Endothelial cell of umbilical vein (primary cell): Measurements from ENCODE around the gene FAM13C. TPM values are rescaled to one million over a fixed set of nuclear protein-coding genes. Genes with fewer than 3 reads are reported as not detected.

Source experiments
- BruUV-seq: library from RNA; stranded (reverse); fragments of 400-500 nt; replicated peaks from 2 replicates; lab custom pipeline; 2021; lab: Mats Ljungman, UMichigan
- CTCF ChIA-PET: fragments of 300-600, 350-600 bp; sonication (Branson Sonifier 250); formaldehyde crosslinking; loops from one replicate; lab custom pipeline; 2021; ENCODE audit warnings: antibody characterized with exemption, inconsistent platforms; lab: Charles Lee
- POLR2A ChIA-PET: fragments of 300-600, 350-600 bp; sonication (Branson Sonifier 250); formaldehyde crosslinking; loops from one replicate; lab custom pipeline; 2021; ENCODE audit warnings: antibody characterized with exemption, inconsistent platforms; lab: Charles Lee
- DNase-seq: peaks from one replicate; pipeline ENCODE4 v3.0.0-alpha.2; 2011; ENCODE audit warnings: low read depth, low spot score
- FAIRE-seq: peaks from 2 replicates; lab custom pipeline; 2011; peaks lifted over from hg19 to GRCh38; lab: Jason Lieb, UNC
- H2AFZ ChIP-seq: 2 replicates; pipeline ENCODE4 v1.6.0; 2012; ENCODE audit warnings: low read depth, low read length, control low read depth, inconsistent platforms
- H3K27ac ChIP-seq: 2 replicates; pipeline ENCODE4 v1.5.1; 2011; ENCODE audit warnings: low read depth, mild to moderate bottlenecking, control low read depth, low read length, moderate library complexity; ENCODE audit not compliant: insufficient read depth
- H3K27me3 ChIP-seq, 2 experiments: 2 replicates each; pipeline versions ENCODE4 v1.6.0 to v1.6.1; 2011; ENCODE audit warnings: low read length in 2 of 2, mixed read lengths in 1 of 2; ENCODE audit not compliant: control insufficient read depth in 2 of 2, insufficient read depth in 2 of 2
- H3K36me3 ChIP-seq, 2 experiments: 2 replicates in 1 of 2; 3 replicates in 1 of 2; pipeline ENCODE4 v1.5.1; 2011; ENCODE audit warnings: low read length in 2 of 2, mild to moderate bottlenecking in 1 of 2, moderate library complexity in 1 of 2; ENCODE audit not compliant: control insufficient read depth in 2 of 2, insufficient read depth in 2 of 2; ENCODE audit errors: extremely low read depth in 1 of 2
- H3K4me1 ChIP-seq: 3 replicates; pipeline ENCODE4 v1.5.1; 2011; ENCODE audit warnings: mild to moderate bottlenecking, low read length; ENCODE audit not compliant: control insufficient read depth, insufficient read depth; ENCODE audit errors: extremely low read depth
- H3K4me2 ChIP-seq: 2 replicates; pipeline ENCODE4 v1.6.1; 2011; ENCODE audit warnings: low read length, control low read depth, mixed read lengths; ENCODE audit not compliant: insufficient read depth
- H3K4me3 ChIP-seq, 3 experiments: fragments of 200-600 bp in 1 of 3; sonication (generic), shearing (Covaris generic) in 1 of 3; replicated peaks in 1 of 3; 2 replicates each; pipeline ENCODE4 v1.5.1; 2011 to 2016; ENCODE audit warnings: control low read depth in 3 of 3, low read length in 3 of 3, mild to moderate bottlenecking in 2 of 3, inconsistent platforms in 1 of 3, low read depth in 1 of 3, moderate library complexity in 1 of 3; ENCODE audit not compliant: insufficient read depth in 1 of 3
- H3K79me2 ChIP-seq: 2 replicates; pipeline ENCODE4 v1.6.0; 2012; ENCODE audit warnings: low read length, inconsistent platforms; ENCODE audit not compliant: control insufficient read depth, insufficient read depth
- H3K9ac ChIP-seq: replicated peaks from 2 replicates; pipeline ENCODE3; 2011; ENCODE audit warnings: low read length, control low read depth; ENCODE audit not compliant: insufficient read depth; ENCODE audit errors: extremely low read depth
- H3K9me1 ChIP-seq: replicated peaks from 3 replicates; pipeline ENCODE4 v1.6.0; 2011; ENCODE audit warnings: mild to moderate bottlenecking, low read length; ENCODE audit not compliant: control insufficient read depth, insufficient read depth; ENCODE audit errors: extremely low read depth
- H3K9me3 ChIP-seq: replicated peaks from 2 replicates; pipeline ENCODE4 v1.5.1; 2012; ENCODE audit warnings: low read length, inconsistent platforms; ENCODE audit not compliant: control insufficient read depth, insufficient read depth
- H4K20me1 ChIP-seq: replicated peaks from 2 replicates; pipeline ENCODE3; 2011; ENCODE audit warnings: mild to moderate bottlenecking, low read length; ENCODE audit not compliant: control insufficient read depth, insufficient read depth; ENCODE audit errors: extremely low read depth
- CTCF ChIP-seq, 2 donors: IDR thresholded peaks; 1 replicate in 1 of 2; 2 replicates in 1 of 2; pipeline ENCODE4 v1.5.1; 2011; ENCODE audit warnings: low read length in 2 of 2, mild to moderate bottlenecking in 2 of 2, moderate library complexity in 2 of 2, control low read depth in 1 of 2, inconsistent platforms in 1 of 2, low read depth in 1 of 2; ENCODE audit not compliant: insufficient read depth in 1 of 2; ENCODE audit errors: extremely low read depth in 1 of 2
- EZH2 ChIP-seq: IDR thresholded peaks from 2 replicates; pipeline ENCODE4 v1.6.1; 2012; ENCODE audit warnings: borderline replicate concordance, low read depth, mild to moderate bottlenecking, moderate library complexity, low read length, inconsistent platforms; ENCODE audit not compliant: severe bottlenecking
- FOS ChIP-seq: IDR thresholded peaks from 2 replicates; pipeline ENCODE4 v1.6.1; 2011; ENCODE audit warnings: mild to moderate bottlenecking, low read length, moderate library complexity, borderline replicate concordance; ENCODE audit not compliant: insufficient read depth
- GATA2 ChIP-seq: IDR thresholded peaks from 2 replicates; pipeline ENCODE4 v1.7.0; 2011; ENCODE audit warnings: low read depth, mild to moderate bottlenecking, moderate library complexity, mixed read lengths, low read length; ENCODE audit not compliant: insufficient read length, insufficient read depth
- JUN ChIP-seq: IDR thresholded peaks from 2 replicates; pipeline ENCODE4 v1.6.1; 2011; ENCODE audit warnings: borderline replicate concordance, low read depth; ENCODE audit not compliant: insufficient read length, insufficient read depth
- MAX ChIP-seq: IDR thresholded peaks from 2 replicates; pipeline ENCODE4 v1.6.1; 2011; ENCODE audit not compliant: insufficient read depth, insufficient read length
- MYC ChIP-seq: IDR thresholded peaks from one replicate; pipeline ENCODE4 v1.6.1; 2011; ENCODE audit warnings: mild to moderate bottlenecking, low read depth, low read length
- POLR2A ChIP-seq: IDR thresholded peaks from 2 replicates; pipeline ENCODE4 v1.6.1; 2012; ENCODE audit warnings: low read depth, mild to moderate bottlenecking, control low read depth, low read length
- POLR2AphosphoS5 ChIP-seq: IDR thresholded peaks from 2 replicates; pipeline ENCODE4 v1.6.1; 2012; ENCODE audit warnings: low read depth, mild to moderate bottlenecking, control low read depth, low read length, moderate library complexity; ENCODE audit not compliant: insufficient read depth
- dilution Hi-C: fragments of 300-500 bp; cut with MboI; formaldehyde crosslinking; loops from one replicate; pipeline ENCODE4 v1.15.0; 2019; ENCODE audit warnings: low sequenced_read_pairs; ENCODE audit not compliant: extremely low pct_ligation_motif_present
- intact Hi-C: fragments of 100-400 bp; cut with micrococcal nuclease; formaldehyde crosslinking; loops from one replicate; pipeline ENCODE4 v1.10.0; 2022
- polyA plus RNA-seq, 4 experiments: library from polyadenylated mRNA; depleted of rRNA in 3 of 4; stranded (reverse) in 3 of 4; unstranded in 1 of 4; fragments of >200 nt; gene quantifications; 2 replicates each; pipeline versions ENCODE4 v1.2.1 to v1.2.3, GENCODE V29; 2011 to 2012; ENCODE audit warnings: missing spikeins in 1 of 4
- total RNA-seq: library from RNA; stranded (reverse); gene quantifications from 2 replicates; pipeline ENCODE4 v1.2.3, GENCODE V29; 2021

FAM13C gene
- total and polyA plus RNA-seq, 2 donors (not counting 3 experiments of a cell fraction or from before 2014, with no cell fraction given), result 0.03 TPM; not detected in 1

- ChIA-PET CTCF (no interaction called here), POLR2A (no interaction called here)
- Histone ChIP-seq H3K9me1 (no peaks in the 10 kb centered on the region), H4K20me1 (no peaks in the 10 kb centered on the region), H3K9me3 (no peaks in the 10 kb centered on the region), H3K9ac (no peak overlapping the region), H3K4me3 (no peak overlapping the region), H3K27me3 (no peaks in the 10 kb centered on the region), H3K4me1 (no peaks in the 10 kb centered on the region), H3K4me2 (no peak overlapping the region), H3K27ac (no peak overlapping the region), H2AFZ (no peak overlapping the region), H3K79me2 (no peaks in the 10 kb centered on the region), H3K36me3 (no peaks in the 10 kb centered on the region)
- no TSS peak for BruUV-seq
- dilution Hi-C loops, result no loop called here
- intact Hi-C loops, result no loop called here
- FAIRE-seq (no peak), DNase-seq (no peak)
- TF ChIP-seq CTCF (IDR thresholded peaks at IDR 0.05; ENCODE audit: extremely low read depth in 1 of 2, insufficient read depth in 1 of 2, low read depth in 1 of 2, low read length in 2 of 2) (no peak), EZH2 (no peak), FOS (no peak), POLR2AphosphoS5 (no peak), JUN (no peak), GATA2 (no peak), POLR2A (no peak), MYC (no peak), MAX (no peak)
Observed at GRCh38 chr10:59383908-59384307, 21.6 kb upstream of the FAM13C start.
